OCI-LY7 (cell line): Measurements from ENCODE around the gene ATAD3B.

ENCODE experiments used
- CTCF ChIP-seq: fragments of 200-600 bp; sonication (generic); conservative IDR thresholded peaks from 2 replicates; pipeline ENCODE4 v1.5.1; 2014; ENCODE audit warnings: mild to moderate bottlenecking, antibody characterized with exemption, low read length, moderate library complexity, mixed read lengths
- EZH2phosphoT487 ChIP-seq: fragments of 200-600 bp; sonication (generic); IDR thresholded peaks from 2 replicates; pipeline ENCODE4 v1.6.1; 2018; ENCODE audit warnings: low read depth, borderline replicate concordance, mild to moderate bottlenecking, mixed run types, antibody characterized with exemption, low read length, moderate library complexity, mixed read lengths

- TF ChIP-seq CTCF, result no peak
- TF ChIP-seq EZH2phosphoT487, result no peak
Observed at GRCh38 chr1:1460540-1461130, 10.9 kb upstream of the ATAD3B start.
